Fibroblast of lung (primary cell): ENCODE measurements around the gene CDYL2.

Experiments
- CTCF ChIP-seq, 2 donors: IDR thresholded peaks in 1 of 2; conservative IDR thresholded peaks in 1 of 2; 1 replicate in 1 of 2; 2 replicates in 1 of 2; pipeline ENCODE4 v1.5.1; 2011 to 2012; ENCODE audit warnings: low read length in 2 of 2, control low read depth in 1 of 2, inconsistent platforms in 1 of 2, low read depth in 1 of 2, mild to moderate bottlenecking in 1 of 2
- EZH2 ChIP-seq: IDR thresholded peaks from 2 replicates; pipeline ENCODE4 v1.5.1; 2012; ENCODE audit warnings: low read length, control low read depth, mild to moderate bottlenecking; ENCODE audit errors: missing control alignments

DNA sequence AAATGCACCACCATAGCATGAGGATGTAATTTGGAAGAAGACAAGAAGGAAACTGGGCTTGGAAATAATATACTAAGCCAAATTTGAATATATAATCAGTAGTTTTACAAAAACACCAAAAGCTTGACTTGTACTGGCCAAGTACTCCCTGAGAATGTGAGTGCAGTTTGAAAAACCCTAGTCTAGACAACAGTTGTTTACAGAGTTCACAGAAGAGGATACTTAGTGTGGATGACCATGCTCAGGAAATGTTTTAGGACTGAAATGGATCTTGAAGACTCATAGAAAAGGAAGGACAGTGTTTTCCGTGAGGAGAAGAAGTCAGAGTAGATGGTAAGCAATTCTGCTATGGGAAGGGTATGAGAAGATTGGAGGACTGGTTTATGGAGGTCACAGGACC, 1.9 kb upstream of the CDYL2 start:
- no peak for TF ChIP-seq EZH2
- no peak for TF ChIP-seq CTCF (conservative IDR thresholded peaks at IDR 0.05 in 1 of 2, IDR thresholded peaks at IDR 0.05 in 1 of 2; ENCODE audit: low read depth in 1 of 2, low read length in 2 of 2)
